ENCODE results near the gene SLIT3.

Gene SLIT3

DNA sequence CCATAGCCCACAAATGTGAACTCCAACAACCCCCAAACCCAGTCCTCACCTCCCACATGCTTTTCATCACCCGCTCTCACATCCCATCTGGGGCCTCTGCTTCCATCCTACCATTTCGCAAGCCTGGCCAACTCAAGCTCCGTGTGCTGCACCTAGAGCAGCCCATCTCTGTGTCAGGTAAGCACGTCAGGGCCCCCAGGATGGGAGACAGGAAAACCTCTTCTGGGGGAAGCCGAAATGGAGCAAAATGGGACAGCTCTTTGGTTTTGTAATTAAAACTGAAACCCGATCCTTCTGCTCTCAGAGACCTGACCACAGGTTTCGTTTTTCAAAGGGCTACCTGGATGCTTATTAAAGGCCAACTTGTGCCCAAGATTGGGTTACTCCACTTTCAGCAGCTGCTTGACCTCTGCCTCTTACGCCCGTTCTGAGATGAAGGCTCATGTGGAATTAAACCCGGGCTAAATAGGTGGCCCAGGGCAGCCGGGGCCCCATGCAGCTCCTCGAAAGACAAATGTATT lies 287.7 kb downstream of the SLIT3 start (continued):
- TF ChIP-seq, protein P1, sequence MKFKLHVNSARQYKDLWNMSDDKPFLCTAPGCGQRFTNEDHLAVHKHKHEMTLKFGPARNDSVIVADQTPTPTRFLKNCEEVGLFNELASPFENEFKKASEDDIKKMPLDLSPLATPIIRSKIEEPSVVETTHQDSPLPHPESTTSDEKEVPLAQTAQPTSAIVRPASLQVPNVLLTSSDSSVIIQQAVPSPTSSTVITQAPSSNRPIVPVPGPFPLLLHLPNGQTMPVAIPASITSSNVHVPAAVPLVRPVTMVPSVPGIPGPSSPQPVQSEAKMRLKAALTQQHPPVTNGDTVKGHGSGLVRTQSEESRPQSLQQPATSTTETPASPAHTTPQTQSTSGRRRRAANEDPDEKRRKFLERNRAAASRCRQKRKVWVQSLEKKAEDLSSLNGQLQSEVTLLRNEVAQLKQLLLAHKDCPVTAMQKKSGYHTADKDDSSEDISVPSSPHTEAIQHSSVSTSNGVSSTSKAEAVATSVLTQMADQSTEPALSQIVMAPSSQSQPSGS (tag by site-specific recombination; IDR thresholded peaks at IDR 0.05; ENCODE audit: low read depth), result no peak

DNA sequence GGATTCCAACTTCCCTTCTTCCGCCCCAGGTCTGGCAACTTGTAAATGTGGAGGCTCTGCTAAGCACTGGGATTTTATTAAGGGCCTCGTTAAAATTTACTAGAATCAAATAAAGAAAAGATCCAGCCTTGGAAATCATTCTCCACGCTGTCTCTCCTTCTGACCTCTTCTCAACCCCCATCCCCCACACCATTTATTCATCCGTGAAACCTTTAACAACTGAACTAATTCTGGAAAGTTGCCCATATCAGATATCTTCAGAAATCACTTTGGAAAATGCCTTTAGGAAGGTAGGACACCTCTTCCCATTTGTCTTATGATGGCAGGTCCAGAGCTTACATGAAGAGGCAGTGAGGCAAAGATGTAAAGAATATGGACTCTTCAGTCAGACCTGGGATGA lies 288.5 kb downstream of the SLIT3 start:
- H3K9me3 ChIP-seq (ENCODE audit: control insufficient read depth, insufficient read depth, low read depth, low read length), result no peaks in the 10 kb centered on the region
- ChIA-PET POLR2A (no interaction called here), CTCF (no interaction called here)
- no peak overlapping the region for H3K27ac ChIP-seq (ENCODE audit: extremely low read depth, low read depth, low read length)
- H3K36me3 ChIP-seq (ENCODE audit: control insufficient read depth in 2 of 2, insufficient read depth in 1 of 2, low read length in 2 of 2), result no peaks in the 10 kb centered on the region
- H3K4me1 ChIP-seq (ENCODE audit: control insufficient read depth, insufficient read depth, low read length), result peaks cover 10% of the 10 kb centered on the region
- H3K4me3 ChIP-seq (ENCODE audit: low read depth, low read length), result no peak overlapping the region
- TF ChIP-seq ZNF350 (tag by site-specific recombination; IDR thresholded peaks at IDR 0.05), result no peak
- no peak for TF ChIP-seq ZNF174 (tag by site-specific recombination; IDR thresholded peaks at IDR 0.05)
- no peak for TF ChIP-seq ZFP3 (tag by site-specific recombination; IDR thresholded peaks at IDR 0.05; ENCODE audit: low read depth)
- TF ChIP-seq PRDM1 (tag by site-specific recombination; IDR thresholded peaks at IDR 0.05), result no peak
- TF ChIP-seq MYNN (tag by site-specific recombination; IDR thresholded peaks at IDR 0.05; ENCODE audit: borderline replicate concordance), result no peak
- no peak for TF ChIP-seq ZNF660 (tag by site-specific recombination; IDR thresholded peaks at IDR 0.05)
- TF ChIP-seq ZNF701 (tag by site-specific recombination; IDR thresholded peaks at IDR 0.05), result no peak
- TF ChIP-seq, protein P2, sequence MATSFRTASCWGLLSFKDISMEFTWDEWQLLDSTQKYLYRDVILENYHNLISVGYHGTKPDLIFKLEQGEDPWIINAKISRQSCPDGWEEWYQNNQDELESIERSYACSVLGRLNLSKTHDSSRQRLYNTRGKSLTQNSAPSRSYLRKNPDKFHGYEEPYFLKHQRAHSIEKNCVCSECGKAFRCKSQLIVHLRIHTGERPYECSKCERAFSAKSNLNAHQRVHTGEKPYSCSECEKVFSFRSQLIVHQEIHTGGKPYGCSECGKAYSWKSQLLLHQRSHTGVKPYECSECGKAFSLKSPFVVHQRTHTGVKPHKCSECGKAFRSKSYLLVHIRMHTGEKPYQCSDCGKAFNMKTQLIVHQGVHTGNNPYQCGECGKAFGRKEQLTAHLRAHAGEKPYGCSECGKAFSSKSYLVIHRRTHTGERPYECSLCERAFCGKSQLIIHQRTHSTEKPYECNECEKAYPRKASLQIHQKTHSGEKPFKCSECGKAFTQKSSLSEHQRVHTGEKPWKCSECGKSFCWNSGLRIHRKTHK (tag by site-specific recombination; IDR thresholded peaks at IDR 0.05), result no peak
- no peak for TF ChIP-seq GLI2 (tag by site-specific recombination; IDR thresholded peaks at IDR 0.05; ENCODE audit: borderline replicate concordance, low read depth)
- TF ChIP-seq, protein P3, sequence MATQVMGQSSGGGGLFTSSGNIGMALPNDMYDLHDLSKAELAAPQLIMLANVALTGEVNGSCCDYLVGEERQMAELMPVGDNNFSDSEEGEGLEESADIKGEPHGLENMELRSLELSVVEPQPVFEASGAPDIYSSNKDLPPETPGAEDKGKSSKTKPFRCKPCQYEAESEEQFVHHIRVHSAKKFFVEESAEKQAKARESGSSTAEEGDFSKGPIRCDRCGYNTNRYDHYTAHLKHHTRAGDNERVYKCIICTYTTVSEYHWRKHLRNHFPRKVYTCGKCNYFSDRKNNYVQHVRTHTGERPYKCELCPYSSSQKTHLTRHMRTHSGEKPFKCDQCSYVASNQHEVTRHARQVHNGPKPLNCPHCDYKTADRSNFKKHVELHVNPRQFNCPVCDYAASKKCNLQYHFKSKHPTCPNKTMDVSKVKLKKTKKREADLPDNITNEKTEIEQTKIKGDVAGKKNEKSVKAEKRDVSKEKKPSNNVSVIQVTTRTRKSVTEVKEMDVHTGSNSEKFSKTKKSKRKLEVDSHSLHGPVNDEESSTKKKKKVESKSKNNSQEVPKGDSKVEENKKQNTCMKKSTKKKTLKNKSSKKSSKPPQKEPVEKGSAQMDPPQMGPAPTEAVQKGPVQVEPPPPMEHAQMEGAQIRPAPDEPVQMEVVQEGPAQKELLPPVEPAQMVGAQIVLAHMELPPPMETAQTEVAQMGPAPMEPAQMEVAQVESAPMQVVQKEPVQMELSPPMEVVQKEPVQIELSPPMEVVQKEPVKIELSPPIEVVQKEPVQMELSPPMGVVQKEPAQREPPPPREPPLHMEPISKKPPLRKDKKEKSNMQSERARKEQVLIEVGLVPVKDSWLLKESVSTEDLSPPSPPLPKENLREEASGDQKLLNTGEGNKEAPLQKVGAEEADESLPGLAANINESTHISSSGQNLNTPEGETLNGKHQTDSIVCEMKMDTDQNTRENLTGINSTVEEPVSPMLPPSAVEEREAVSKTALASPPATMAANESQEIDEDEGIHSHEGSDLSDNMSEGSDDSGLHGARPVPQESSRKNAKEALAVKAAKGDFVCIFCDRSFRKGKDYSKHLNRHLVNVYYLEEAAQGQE (tag by site-specific recombination; IDR thresholded peaks at IDR 0.05), result no peak
- TF ChIP-seq, protein P4, sequence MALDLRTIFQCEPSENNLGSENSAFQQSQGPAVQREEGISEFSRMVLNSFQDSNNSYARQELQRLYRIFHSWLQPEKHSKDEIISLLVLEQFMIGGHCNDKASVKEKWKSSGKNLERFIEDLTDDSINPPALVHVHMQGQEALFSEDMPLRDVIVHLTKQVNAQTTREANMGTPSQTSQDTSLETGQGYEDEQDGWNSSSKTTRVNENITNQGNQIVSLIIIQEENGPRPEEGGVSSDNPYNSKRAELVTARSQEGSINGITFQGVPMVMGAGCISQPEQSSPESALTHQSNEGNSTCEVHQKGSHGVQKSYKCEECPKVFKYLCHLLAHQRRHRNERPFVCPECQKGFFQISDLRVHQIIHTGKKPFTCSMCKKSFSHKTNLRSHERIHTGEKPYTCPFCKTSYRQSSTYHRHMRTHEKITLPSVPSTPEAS (tag by site-specific recombination; IDR thresholded peaks at IDR 0.05), result no peak
- no peak for TF ChIP-seq ZSCAN16 (tag by site-specific recombination; IDR thresholded peaks at IDR 0.05)
- no peak for TF ChIP-seq ZNF600 (tag by site-specific recombination; IDR thresholded peaks at IDR 0.05)
- no peak for TF ChIP-seq ZNF423 (tag by site-specific recombination; IDR thresholded peaks at IDR 0.05)
- no peak for TF ChIP-seq ZNF311 (tag by site-specific recombination; IDR thresholded peaks at IDR 0.05; ENCODE audit: borderline replicate concordance)

DNA sequence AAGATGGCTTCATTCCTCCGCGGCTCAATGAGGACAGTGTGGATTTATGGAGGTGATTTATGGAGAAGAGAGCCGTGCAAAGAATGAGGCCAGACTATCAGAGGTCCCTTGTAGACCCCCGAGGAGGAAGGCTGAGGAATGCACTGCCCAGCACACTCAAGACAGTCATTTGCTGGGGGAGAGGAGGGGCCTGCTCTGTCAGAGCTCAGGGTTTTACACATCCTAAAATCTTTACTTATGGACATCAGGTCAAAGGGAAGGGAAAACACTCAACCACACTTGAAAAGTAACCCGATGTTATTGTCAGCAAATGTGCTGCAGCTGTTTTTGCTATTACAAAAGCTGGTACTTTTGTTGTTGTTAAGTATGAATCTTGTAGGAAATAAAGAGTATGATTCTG lies 289.5 kb downstream of the SLIT3 start:
- Histone ChIP-seq H3K4me1 (ENCODE audit: control insufficient read depth, insufficient read depth, low read length) (peaks cover 10% of the 10 kb centered on the region), H3K9me3 (ENCODE audit: control insufficient read depth, insufficient read depth, low read depth, low read length) (no peaks in the 10 kb centered on the region), H3K36me3 (ENCODE audit: control insufficient read depth in 2 of 2, insufficient read depth in 1 of 2, low read length in 2 of 2) (no peaks in the 10 kb centered on the region), H3K4me3 (ENCODE audit: low read depth, low read length) (no peak overlapping the region), H3K27ac (ENCODE audit: extremely low read depth, low read depth, low read length) (no peak overlapping the region)
- POLR2A ChIA-PET, result no interaction called here
- CTCF ChIA-PET, result interaction anchor here (0.9 kb wide), 1 partner anchor 19 kb away, joined by 3 read pairs; no protein-coding TSS in a partner anchor
- TF ChIP-seq GLI2 (tag by site-specific recombination; IDR thresholded peaks at IDR 0.05; ENCODE audit: borderline replicate concordance, low read depth) (no peak), ZNF768 (tag by site-specific recombination; IDR thresholded peaks at IDR 0.05) (no peak), KLF1 (tag by site-specific recombination; IDR thresholded peaks at IDR 0.05) (no peak), PRDM10 (tag by site-specific recombination; IDR thresholded peaks at IDR 0.05) (no peak), ZNF677 (tag by site-specific recombination; IDR thresholded peaks at IDR 0.05) (no peak)
- TF ChIP-seq, protein P5, sequence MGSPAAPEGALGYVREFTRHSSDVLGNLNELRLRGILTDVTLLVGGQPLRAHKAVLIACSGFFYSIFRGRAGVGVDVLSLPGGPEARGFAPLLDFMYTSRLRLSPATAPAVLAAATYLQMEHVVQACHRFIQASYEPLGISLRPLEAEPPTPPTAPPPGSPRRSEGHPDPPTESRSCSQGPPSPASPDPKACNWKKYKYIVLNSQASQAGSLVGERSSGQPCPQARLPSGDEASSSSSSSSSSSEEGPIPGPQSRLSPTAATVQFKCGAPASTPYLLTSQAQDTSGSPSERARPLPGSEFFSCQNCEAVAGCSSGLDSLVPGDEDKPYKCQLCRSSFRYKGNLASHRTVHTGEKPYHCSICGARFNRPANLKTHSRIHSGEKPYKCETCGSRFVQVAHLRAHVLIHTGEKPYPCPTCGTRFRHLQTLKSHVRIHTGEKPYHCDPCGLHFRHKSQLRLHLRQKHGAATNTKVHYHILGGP (tag by site-specific recombination; IDR thresholded peaks at IDR 0.05), result no peak
